Neural cell (in vitro differentiated cells): ENCODE results near the gene RIMS1. TPM values are rescaled to one million over a fixed set of nuclear protein-coding genes. Genes with fewer than 3 reads are reported as not detected.

Experiments
- H2AFZ ChIP-seq: fragments of 200-600, 300-800 bp; sonication (generic), shearing (Covaris generic); 2 replicates; pipeline ENCODE4 v1.6.0; 2014; ENCODE audit warnings: low read depth, mild to moderate bottlenecking, antibody characterized with exemption, low read length, moderate library complexity
- H3F3A ChIP-seq: fragments of 200-600 bp; shearing (Covaris generic); 2 replicates; pipeline ENCODE4 v1.6.1; 2016; ENCODE audit warnings: mild to moderate bottlenecking, moderate library complexity, mixed read lengths, antibody characterized with exemption, low read length; ENCODE audit not compliant: insufficient read depth, poor library complexity, severe bottlenecking
- H3K27ac ChIP-seq: fragments of 200-600, 300-800 bp; sonication (generic), shearing (Covaris generic); 2 replicates; pipeline ENCODE4 v1.5.1; 2014; ENCODE audit warnings: mild to moderate bottlenecking, low read length, moderate library complexity
- H3K27me3 ChIP-seq: fragments of 300-800, 200-600 bp; sonication (generic), shearing (Covaris generic); 2 replicates; pipeline ENCODE4 v1.6.0; 2014; ENCODE audit warnings: mild to moderate bottlenecking, low read depth, low read length, moderate library complexity; ENCODE audit not compliant: insufficient read depth
- H3K36me3 ChIP-seq: fragments of 300-800, 200-600 bp; sonication (generic), shearing (Covaris generic); 2 replicates; pipeline ENCODE4 v1.5.1; 2014; ENCODE audit warnings: mild to moderate bottlenecking, antibody characterized with exemption, low read length, moderate library complexity; ENCODE audit not compliant: insufficient read depth
- H3K4me2 ChIP-seq: fragments of 300-800, 200-600 bp; sonication (generic), shearing (Covaris generic); 2 replicates; pipeline ENCODE4 v1.6.0; 2014; ENCODE audit warnings: mild to moderate bottlenecking, low read length
- H3K4me3 ChIP-seq: fragments of 300-800, 200-600 bp; sonication (generic), shearing (Covaris generic); 2 replicates; pipeline ENCODE4 v1.5.1; 2014; ENCODE audit warnings: mild to moderate bottlenecking, low read length, moderate library complexity
- H3K79me2 ChIP-seq: fragments of 200-600 bp; shearing (Covaris generic); replicated peaks from 2 replicates; pipeline ENCODE4 v1.6.0; 2014; ENCODE audit warnings: mild to moderate bottlenecking, low read length, moderate library complexity; ENCODE audit not compliant: insufficient read depth
- H3K9ac ChIP-seq: fragments of 300-800, 200-600 bp; sonication (generic), shearing (Covaris generic); 2 replicates; pipeline ENCODE4 v1.6.1; 2016; ENCODE audit warnings: mild to moderate bottlenecking, low read length, mixed read lengths
- H3K9me2 ChIP-seq: fragments of 200-600 bp; shearing (Covaris generic); 2 replicates; pipeline ENCODE4 v1.6.1; 2016; ENCODE audit warnings: mild to moderate bottlenecking, low read length, mixed read lengths; ENCODE audit not compliant: insufficient read depth
- H3K9me3 ChIP-seq: fragments of 200-600, 300-800 bp; sonication (generic), shearing (Covaris generic); 2 replicates; pipeline ENCODE4 v1.6.1; 2016; ENCODE audit warnings: mild to moderate bottlenecking, mixed run types, low read length, moderate library complexity, mixed read lengths
- H4K20me1 ChIP-seq: fragments of 200-600 bp; shearing (Covaris generic); 2 replicates; pipeline ENCODE4 v1.6.1; 2016; ENCODE audit warnings: mild to moderate bottlenecking, mixed run types; ENCODE audit not compliant: insufficient read depth
- CTCF ChIP-seq: fragments of 450-650 bp; IDR thresholded peaks from 2 replicates; pipeline ENCODE4 v1.5.1; 2014; ENCODE audit warnings: antibody characterized with exemption, mild to moderate bottlenecking, moderate library complexity; ENCODE audit not compliant: poor library complexity, severe bottlenecking
- EP300 ChIP-seq: fragments of 450-650 bp; conservative IDR thresholded peaks from 2 replicates; pipeline ENCODE4 v1.6.1; 2014; ENCODE audit warnings: antibody characterized with exemption, mild to moderate bottlenecking, moderate library complexity; ENCODE audit not compliant: poor library complexity, severe bottlenecking
- EZH2 ChIP-seq: fragments of 200-600, 300-800 bp; shearing (Covaris generic), sonication (generic); IDR thresholded peaks from 2 replicates; pipeline ENCODE4 v1.6.1; 2014; ENCODE audit warnings: antibody characterized with exemption, low read length, borderline replicate concordance, mild to moderate bottlenecking; ENCODE audit not compliant: insufficient read depth, poor library complexity, severe bottlenecking
- MXI1 ChIP-seq: fragments of 450-650 bp; conservative IDR thresholded peaks from 2 replicates; pipeline ENCODE4 v1.6.1; 2014; ENCODE audit warnings: antibody characterized with exemption, mild to moderate bottlenecking; ENCODE audit not compliant: poor library complexity, severe bottlenecking
- POLR2AphosphoS5 ChIP-seq: IDR thresholded peaks from 2 replicates; pipeline ENCODE4 v1.6.1; 2012
- RAD21 ChIP-seq: fragments of 450-650 bp; conservative IDR thresholded peaks from 2 replicates; pipeline ENCODE4 v1.6.1; 2014; ENCODE audit warnings: antibody characterized with exemption, mild to moderate bottlenecking, moderate library complexity
- REST ChIP-seq: IDR thresholded peaks from 2 replicates; pipeline ENCODE4 v1.6.1; 2012; ENCODE audit warnings: borderline replicate concordance
- SMC3 ChIP-seq: fragments of 450-650 bp; conservative IDR thresholded peaks from 2 replicates; pipeline ENCODE4 v1.6.1; 2014; ENCODE audit warnings: antibody characterized with exemption, mild to moderate bottlenecking, moderate library complexity; ENCODE audit not compliant: poor library complexity
- TAF1 ChIP-seq: IDR thresholded peaks from 2 replicates; pipeline ENCODE4 v1.6.1; 2012; ENCODE audit warnings: low read depth
- polyA plus RNA-seq: library from polyadenylated mRNA; depleted of rRNA; stranded (reverse); fragments of >200 nt; gene quantifications from 2 replicates; pipeline ENCODE4 v1.2.3, GENCODE V29; 2014

RIMS1 gene
- polyA plus RNA-seq, 1 donor from 2014 or later, result 17.8 TPM

- Histone ChIP-seq H3K9ac (no peak overlapping the region), H3K27me3 (peaks cover under 1% of the 10 kb centered on the region), H2AFZ (no peak overlapping the region), H3K4me2 (no peak overlapping the region), H3K9me3 (no peaks in the 10 kb centered on the region), H3K79me2 (no peaks in the 10 kb centered on the region), H3K9me2 (no peaks in the 10 kb centered on the region), H3K27ac (no peak overlapping the region), H3K36me3 (peaks cover 4% of the 10 kb centered on the region), H3F3A (no peaks in the 10 kb centered on the region), H3K4me3 (no peak overlapping the region), H4K20me1 (no peaks in the 10 kb centered on the region)
- TF ChIP-seq EZH2, result no peak
- TF ChIP-seq EP300, result no peak
- TF ChIP-seq REST, result no peak
- no peak for TF ChIP-seq TAF1
- no peak for TF ChIP-seq POLR2AphosphoS5
- TF ChIP-seq RAD21, result no peak
- no peak for TF ChIP-seq MXI1
- no peak for TF ChIP-seq SMC3
- no peak for TF ChIP-seq CTCF
These were observed 289.6 kb downstream of the RIMS1 start for GRCh38 chr6:72175916-72176315.

GRCh38 chr6:72182337-72183246 lies 296.2 kb downstream of the RIMS1 start:
- H4K20me1 ChIP-seq, result no peaks in the 10 kb centered on the region
- H3K79me2 ChIP-seq, result no peaks in the 10 kb centered on the region
- peaks cover 24% of the 10 kb centered on the region for H3K27me3 ChIP-seq
- peak overlapping the region; percentile 38 for H3K9ac ChIP-seq
- H3K4me3 ChIP-seq, result peak overlapping the region; percentile 64
- H3K36me3 ChIP-seq, result peaks cover 4% of the 10 kb centered on the region
- no peaks in the 10 kb centered on the region for H3F3A ChIP-seq
- no peak overlapping the region for H3K27ac ChIP-seq
- H3K9me2 ChIP-seq, result no peaks in the 10 kb centered on the region
- no peak overlapping the region for H3K4me2 ChIP-seq
- no peak overlapping the region for H2AFZ ChIP-seq
- no peaks in the 10 kb centered on the region for H3K9me3 ChIP-seq
- TF ChIP-seq CTCF (no peak), REST (no peak), SMC3 (no peak), MXI1 (no peak)
